Middle frontal gyrus (tissue), 1 donor: ENCODE results near the gene CENATAC.
A peak's percentile ranks its signal among the peaks of the same experiment; 100 is the strongest.
"Not testable (repeated sequence)": the region's sequence is repeated elsewhere in the genome, so short reads cannot be mapped to it uniquely, and the experiment has no call there.

ENCODE experiments used
- DNase-seq: peaks from one replicate; pipeline ENCODE4 v3.0.0-alpha.2; 2015; ENCODE audit warnings: low spot score; ENCODE audit errors: extremely low spot score

Gene CENATAC

GRCh38 chr11:119026970-119027369 is 29.0 kb downstream of the CENATAC start:
- DNase-seq = no peak

GRCh38 chr11:119027561-119028345 is 29.8 kb downstream of the CENATAC start:
- DNase-seq = no peak

GRCh38 chr11:119028346-119029068 is 30.6 kb downstream of the CENATAC start:
- DNase-seq = no peak

- no peak for DNase-seq
Measured at GRCh38 chr11:119029069-119029339, 31.1 kb downstream of the CENATAC start.

- no peak for DNase-seq
Measured at GRCh38 chr11:119029340-119030028, 31.5 kb downstream of the CENATAC start.

- no peak for DNase-seq
Measured at GRCh38 chr11:119030029-119030328, 32.0 kb downstream of the CENATAC start.

GRCh38 chr11:119030329-119031047 is 32.5 kb downstream of the CENATAC start, which contains the start of gene SLC37A4:
Gene SLC37A4, minus strand, starts transcription at chr11:119030877.
- DNase-seq = peak; percentile 92

- DNase-seq = no peak
Measured at GRCh38 chr11:119031912-119032280, 34.0 kb downstream of the CENATAC start.

GRCh38 chr11:119033421-119033820 is 35.5 kb downstream of the CENATAC start:
- not testable (repeated sequence) for DNase-seq

GRCh38 chr11:119034813-119035212 is 36.9 kb downstream of the CENATAC start:
- DNase-seq = no peak

- DNase-seq = no peak
Measured at GRCh38 chr11:119038884-119039283, 40.9 kb downstream of the CENATAC start.

- not testable (repeated sequence) for DNase-seq
Measured at GRCh38 chr11:119039471-119039870, 41.5 kb downstream of the CENATAC start.

GRCh38 chr11:119041821-119042514 is 44.0 kb downstream of the CENATAC start:
- DNase-seq = no peak

- no peak for DNase-seq
Measured at GRCh38 chr11:119042927-119043326, 45.0 kb downstream of the CENATAC start.

- no peak for DNase-seq
Measured at GRCh38 chr11:119044708-119045107, 46.8 kb downstream of the CENATAC start.

- DNase-seq = no peak
Measured at GRCh38 chr11:119046489-119046888, 48.6 kb downstream of the CENATAC start.

GRCh38 chr11:119047205-119047604 is 49.3 kb downstream of the CENATAC start:
- DNase-seq = no peak

GRCh38 chr11:119048644-119049043 is 50.7 kb downstream of the CENATAC start:
- no peak for DNase-seq

GRCh38 chr11:119049081-119049480 is 51.1 kb downstream of the CENATAC start:
- no peak for DNase-seq

GRCh38 chr11:119051440-119052162 is 53.7 kb downstream of the CENATAC start:
- no peak for DNase-seq
